ENCODE results near the gene ARFIP2.
"Not testable (repeated sequence)": the region's sequence is repeated elsewhere in the genome, so short reads cannot be mapped to it uniquely, and the experiment has no call there.

ARFIP2 gene

GRCh38 chr11:6481012-6481923 lies at the start of gene ARFIP2, which contains the start of gene TIMM10B:
Gene ARFIP2, minus strand, starts transcription at chr11:6481331. Its CDS starts 910 bp downstream, at chr11:6480421.
Gene TIMM10B, plus strand, starts transcription at chr11:6481501. Its CDS starts 16 bp downstream, at chr11:6481517.
- Histone ChIP-seq H3K4me1 (ENCODE audit: insufficient read depth, low read length) (no peaks in the 10 kb centered on the region), H3K36me3 (ENCODE audit: insufficient read depth, low read length) (peaks cover 32% of the 10 kb centered on the region), H3K9ac (ENCODE audit: low read depth, low read length) (peak within 1 kb of the TSS; percentile 84), H3K9me3 (ENCODE audit: control insufficient read depth, insufficient read depth, low read length) (no peaks in the 10 kb centered on the region)

GRCh38 chr11:6530848-6531247 lies 49.7 kb upstream of the ARFIP2 start:
- H3K9ac ChIP-seq (ENCODE audit: low read depth, low read length) = no peak overlapping the region
- H3K9me3 ChIP-seq (ENCODE audit: control insufficient read depth, insufficient read depth, low read length) = no peaks in the 10 kb centered on the region
- no peaks in the 10 kb centered on the region; the same call in none of the 2 replicates for H3K36me3 ChIP-seq (ENCODE audit: insufficient read depth, low read length)
- H3K4me1 ChIP-seq (ENCODE audit: insufficient read depth, low read length) = no peaks in the 10 kb centered on the region

- no peaks in the 10 kb centered on the region for H3K4me1 ChIP-seq (ENCODE audit: insufficient read depth, low read length)
- no peaks in the 10 kb centered on the region for H3K9me3 ChIP-seq (ENCODE audit: control insufficient read depth, insufficient read depth, low read length)
- H3K9ac ChIP-seq (ENCODE audit: low read depth, low read length) = no peak overlapping the region
- H3K36me3 ChIP-seq (ENCODE audit: insufficient read depth, low read length) = no peaks in the 10 kb centered on the region; the same call in none of the 2 replicates
These were observed 48.1 kb upstream of the ARFIP2 start for GRCh38 chr11:6529266-6529665.

GRCh38 chr11:6526411-6527135 lies 45.4 kb upstream of the ARFIP2 start:
- H3K36me3 ChIP-seq (ENCODE audit: insufficient read depth, low read length) = no peaks in the 10 kb centered on the region; the same call in none of the 2 replicates
- no peaks in the 10 kb centered on the region for H3K9me3 ChIP-seq (ENCODE audit: control insufficient read depth, insufficient read depth, low read length)
- no peak overlapping the region for H3K9ac ChIP-seq (ENCODE audit: low read depth, low read length)
- H3K4me1 ChIP-seq (ENCODE audit: insufficient read depth, low read length) = no peaks in the 10 kb centered on the region

GRCh38 chr11:6523253-6523652 lies 42.1 kb upstream of the ARFIP2 start:
- Histone ChIP-seq H3K4me1 (ENCODE audit: insufficient read depth, low read length) (no peaks in the 10 kb centered on the region), H3K36me3 (ENCODE audit: insufficient read depth, low read length) (peaks cover 5% of the 10 kb centered on the region), H3K9me3 (ENCODE audit: control insufficient read depth, insufficient read depth, low read length) (no peaks in the 10 kb centered on the region), H3K9ac (ENCODE audit: low read depth, low read length) (no peak overlapping the region)

- H3K9ac ChIP-seq (ENCODE audit: low read depth, low read length); H3K36me3 ChIP-seq (ENCODE audit: insufficient read depth, low read length): not testable (repeated sequence)
These were observed 40.8 kb upstream of the ARFIP2 start for GRCh38 chr11:6521946-6522345.

GRCh38 chr11:6520265-6520664 lies 39.1 kb upstream of the ARFIP2 start:
- H3K4me1 ChIP-seq (ENCODE audit: insufficient read depth, low read length) = no peaks in the 10 kb centered on the region
- no peak overlapping the region for H3K9ac ChIP-seq (ENCODE audit: low read depth, low read length)
- H3K9me3 ChIP-seq (ENCODE audit: control insufficient read depth, insufficient read depth, low read length) = no peaks in the 10 kb centered on the region
- H3K36me3 ChIP-seq (ENCODE audit: insufficient read depth, low read length) = peaks cover 5% of the 10 kb centered on the region; the same call in 1 of the 2 replicates

More at GRCh38 chr11:6521946-6522345, 40.8 kb upstream of the ARFIP2 start:
- not testable (repeated sequence) for H3K9me3 ChIP-seq (ENCODE audit: control insufficient read depth, insufficient read depth, low read length); H3K4me1 ChIP-seq (ENCODE audit: insufficient read depth, low read length)

- no peak overlapping the region for H3K9ac ChIP-seq (ENCODE audit: low read depth, low read length)
- H3K36me3 ChIP-seq (ENCODE audit: insufficient read depth, low read length) = peaks cover 5% of the 10 kb centered on the region
- no peaks in the 10 kb centered on the region for H3K4me1 ChIP-seq (ENCODE audit: insufficient read depth, low read length)
- H3K9me3 ChIP-seq (ENCODE audit: control insufficient read depth, insufficient read depth, low read length) = no peaks in the 10 kb centered on the region
These were observed 35.7 kb upstream of the ARFIP2 start for GRCh38 chr11:6516865-6517264.

- no peaks in the 10 kb centered on the region for H3K4me1 ChIP-seq (ENCODE audit: insufficient read depth, low read length)
- 0 out of 2 replicates have a peak, but pooled peaks cover 9% of the 10 kb centered on the region for H3K36me3 ChIP-seq (ENCODE audit: insufficient read depth, low read length)
- no peaks in the 10 kb centered on the region for H3K9me3 ChIP-seq (ENCODE audit: control insufficient read depth, insufficient read depth, low read length)
- H3K9ac ChIP-seq (ENCODE audit: low read depth, low read length) = no peak overlapping the region
These were observed 24.6 kb upstream of the ARFIP2 start for GRCh38 chr11:6505577-6506240.

GRCh38 chr11:6504166-6504565 lies 23.0 kb upstream of the ARFIP2 start:
- Histone ChIP-seq H3K4me1 (ENCODE audit: insufficient read depth, low read length) (0 out of 2 replicates have a peak, but pooled peaks cover 4% of the 10 kb centered on the region), H3K36me3 (ENCODE audit: insufficient read depth, low read length) (0 out of 2 replicates have a peak, but pooled peaks cover 9% of the 10 kb centered on the region), H3K9ac (ENCODE audit: low read depth, low read length) (no peak overlapping the region), H3K9me3 (ENCODE audit: control insufficient read depth, insufficient read depth, low read length) (no peaks in the 10 kb centered on the region)

GRCh38 chr11:6502382-6502781 lies 21.3 kb upstream of the ARFIP2 start:
- peaks cover 7% of the 10 kb centered on the region; the same call in 1 of the 2 replicates for H3K4me1 ChIP-seq (ENCODE audit: insufficient read depth, low read length)
- H3K36me3 ChIP-seq (ENCODE audit: insufficient read depth, low read length) = 0 out of 2 replicates have a peak, but pooled peaks cover 3% of the 10 kb centered on the region
- H3K9ac ChIP-seq (ENCODE audit: low read depth, low read length) = no peak overlapping the region
- no peaks in the 10 kb centered on the region for H3K9me3 ChIP-seq (ENCODE audit: control insufficient read depth, insufficient read depth, low read length)

GRCh38 chr11:6498544-6498943 lies 17.4 kb upstream of the ARFIP2 start:
- no peaks in the 10 kb centered on the region for H3K9me3 ChIP-seq (ENCODE audit: control insufficient read depth, insufficient read depth, low read length)
- H3K36me3 ChIP-seq (ENCODE audit: insufficient read depth, low read length) = no peaks in the 10 kb centered on the region; the same call in 1 of the 2 replicates

GRCh38 chr11:6498121-6498520 lies 17.0 kb upstream of the ARFIP2 start:
- no peak overlapping the region for H3K9ac ChIP-seq (ENCODE audit: low read depth, low read length)
- H3K36me3 ChIP-seq (ENCODE audit: insufficient read depth, low read length) = no peaks in the 10 kb centered on the region; the same call in 1 of the 2 replicates
- peaks cover 9% of the 10 kb centered on the region; the same call in 1 of the 2 replicates for H3K4me1 ChIP-seq (ENCODE audit: insufficient read depth, low read length)
- no peaks in the 10 kb centered on the region for H3K9me3 ChIP-seq (ENCODE audit: control insufficient read depth, insufficient read depth, low read length)

More at GRCh38 chr11:6498544-6498943, 17.4 kb upstream of the ARFIP2 start:
- Histone ChIP-seq H3K4me1 (ENCODE audit: insufficient read depth, low read length) (peaks cover 9% of the 10 kb centered on the region; the same call in 1 of the 2 replicates), H3K9ac (ENCODE audit: low read depth, low read length) (no peak overlapping the region)

Measured in ES-I3 (cell line).